HG03442 (cell line): Measurements from ENCODE around the gene CILP.

Experiments used
- ATAC-seq: cut with Tn5 transposase; IDR thresholded peaks from one replicate; pipeline ENCODE4 v1.9.1; 2021; ENCODE audit warnings: mild to moderate bottlenecking, moderate library complexity; ENCODE audit not compliant: unreplicated experiment

CILP gene

GRCh38 chr15:65223996-65224395 lies 12.7 kb upstream of the CILP start:
- ATAC-seq = no peak

- no peak for ATAC-seq
These were observed 11.6 kb upstream of the CILP start for GRCh38 chr15:65222891-65223290.

GRCh38 chr15:65221697-65222096 lies 10.4 kb upstream of the CILP start:
- no peak for ATAC-seq

GRCh38 chr15:65219137-65219536 lies 7.9 kb upstream of the CILP start:
- no peak for ATAC-seq

GRCh38 chr15:65217526-65218482 lies 6.5 kb upstream of the CILP start:
- ATAC-seq = no peak

DNA sequence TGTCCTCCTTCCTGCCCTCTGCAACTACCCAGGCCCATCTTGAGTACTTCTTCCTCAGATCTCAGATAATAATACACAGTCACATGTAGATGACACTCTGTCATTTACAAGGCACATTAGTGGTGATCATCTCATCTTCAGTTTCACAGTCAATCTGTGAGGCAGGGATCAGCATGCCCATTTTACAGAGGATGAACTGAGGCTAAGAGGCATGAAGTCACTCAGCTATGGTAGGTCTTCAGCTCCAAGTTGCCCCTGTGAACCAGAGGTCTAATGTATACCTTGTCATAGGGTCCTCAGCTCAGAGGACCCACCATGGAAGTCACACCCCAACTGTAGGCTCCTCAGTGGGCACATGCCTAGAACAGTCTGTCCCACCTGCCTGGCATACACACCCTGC lies 4.2 kb upstream of the CILP start:
- ATAC-seq = no peak

- ATAC-seq = no peak
These were observed 2.7 kb upstream of the CILP start for GRCh38 chr15:65214010-65214409.

GRCh38 chr15:65213241-65213640 lies 2.0 kb upstream of the CILP start:
- ATAC-seq = no peak

- no peak for ATAC-seq
These were observed 824 bp upstream of the CILP start for GRCh38 chr15:65212097-65212496.

DNA sequence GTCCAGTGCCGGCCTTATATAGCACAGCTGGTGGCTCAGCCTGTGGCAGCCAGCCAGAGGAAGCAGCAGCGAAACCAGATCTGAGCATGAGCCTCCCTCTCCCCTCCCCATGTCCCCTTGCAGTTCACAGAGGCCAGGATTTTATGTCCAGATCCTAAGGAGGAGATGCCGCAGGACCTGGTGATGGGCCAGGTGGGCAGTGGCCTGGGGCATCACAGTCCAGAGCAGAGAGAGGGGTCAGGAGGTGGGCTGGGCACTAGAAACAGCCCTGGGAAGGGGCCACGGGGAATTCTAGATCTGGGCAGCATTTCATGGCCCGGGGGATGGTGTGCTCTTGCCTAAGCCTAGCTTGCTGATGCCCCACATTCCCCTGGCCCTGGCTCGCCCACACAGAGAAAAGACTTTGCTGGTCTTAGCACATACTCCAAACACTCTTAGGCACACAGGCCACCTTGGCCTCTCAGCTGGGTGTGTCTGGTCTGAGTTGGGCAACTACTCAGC lies 259 bp upstream of the CILP start:
- no peak for ATAC-seq

- ATAC-seq = no peak
These were observed 1.3 kb downstream of the CILP start for GRCh38 chr15:65209701-65210643.

GRCh38 chr15:65208647-65209046 lies 2.6 kb downstream of the CILP start:
- ATAC-seq = no peak

DNA sequence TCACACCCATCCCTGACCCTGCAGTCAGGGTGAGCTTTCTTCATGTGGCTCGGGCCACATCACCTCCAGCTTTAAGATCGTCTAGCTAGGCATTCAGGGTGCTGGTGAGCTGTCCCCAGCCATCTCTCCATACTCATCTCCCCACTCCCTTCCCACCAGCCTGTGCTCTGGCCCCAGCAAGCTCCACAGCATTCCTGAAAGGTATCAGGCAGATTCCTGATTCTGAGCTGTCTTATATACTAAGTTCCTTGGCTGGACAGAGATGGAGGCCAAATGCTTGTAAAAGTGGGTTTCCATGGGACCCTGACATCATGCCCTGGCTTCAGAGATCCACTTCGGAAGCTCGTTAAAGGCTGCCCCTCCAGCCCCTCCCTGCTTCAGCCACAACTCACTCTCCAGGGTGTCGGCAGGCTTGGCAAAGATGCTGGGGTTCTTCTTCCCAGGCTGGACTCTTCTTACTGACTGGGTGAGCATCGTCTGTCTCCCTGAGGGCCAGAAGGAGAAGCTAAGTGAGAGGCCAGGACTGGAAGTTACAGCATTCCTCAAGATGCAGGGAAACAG lies 3.9 kb downstream of the CILP start:
- no peak for ATAC-seq

GRCh38 chr15:65206750-65207149 lies 4.5 kb downstream of the CILP start:
- no peak for ATAC-seq

- no peak for ATAC-seq
These were observed 6.2 kb downstream of the CILP start for GRCh38 chr15:65204931-65205660.

DNA sequence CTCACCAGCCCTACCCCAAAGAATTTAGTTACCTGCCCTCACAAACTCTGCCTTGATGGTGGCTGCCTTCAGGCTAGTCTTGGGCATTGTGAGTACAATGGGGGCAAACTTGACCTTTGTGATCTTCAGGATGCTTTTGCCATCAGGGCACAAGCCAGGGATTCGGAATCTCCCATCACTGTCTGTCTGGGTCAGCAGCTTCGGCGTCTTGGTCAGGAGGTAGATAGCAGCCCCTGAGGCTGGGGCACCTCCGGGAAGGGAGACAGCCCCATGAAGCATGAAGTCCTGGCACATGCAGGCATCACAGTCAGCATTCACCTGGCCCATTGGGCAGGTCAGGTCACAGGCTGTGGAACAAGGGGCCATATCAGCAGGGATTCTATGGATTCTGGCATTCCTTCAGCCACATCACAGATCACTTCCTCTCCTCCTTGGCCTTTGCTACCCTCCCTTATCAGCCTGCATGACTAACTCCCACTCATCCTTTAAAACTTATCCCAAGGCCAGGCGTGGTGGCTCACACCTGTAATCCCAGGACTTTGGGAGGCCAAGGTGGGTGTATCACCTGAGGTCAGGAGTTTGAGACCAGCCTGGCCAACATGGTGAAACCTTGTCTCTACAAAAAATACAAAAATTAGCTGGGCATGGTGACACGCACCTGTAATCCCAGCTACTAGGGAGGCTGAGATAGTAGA lies 6.9 kb downstream of the CILP start:
- ATAC-seq = no peak

DNA sequence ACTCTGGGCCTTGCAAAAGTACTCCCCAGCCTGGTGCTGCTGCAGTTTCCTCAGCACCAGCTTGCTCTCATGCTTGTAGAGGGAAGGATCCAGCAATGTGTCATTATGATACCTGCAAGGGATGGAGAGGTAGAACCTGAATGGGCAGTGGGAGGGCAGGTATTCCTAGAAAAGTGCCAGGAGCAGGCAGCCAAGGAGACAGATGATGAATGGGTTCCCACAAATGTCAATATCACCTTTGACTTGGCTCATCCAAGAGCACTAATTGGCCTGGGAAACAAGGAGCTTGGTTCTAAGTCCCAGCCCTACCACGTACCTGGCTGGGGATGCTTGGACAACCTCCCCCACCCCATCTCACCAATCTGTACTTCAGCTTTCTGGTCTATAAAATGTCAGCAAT lies 9.4 kb downstream of the CILP start:
- no peak for ATAC-seq

- ATAC-seq = no peak
These were observed 12.7 kb downstream of the CILP start for GRCh38 chr15:65198571-65198970.

DNA sequence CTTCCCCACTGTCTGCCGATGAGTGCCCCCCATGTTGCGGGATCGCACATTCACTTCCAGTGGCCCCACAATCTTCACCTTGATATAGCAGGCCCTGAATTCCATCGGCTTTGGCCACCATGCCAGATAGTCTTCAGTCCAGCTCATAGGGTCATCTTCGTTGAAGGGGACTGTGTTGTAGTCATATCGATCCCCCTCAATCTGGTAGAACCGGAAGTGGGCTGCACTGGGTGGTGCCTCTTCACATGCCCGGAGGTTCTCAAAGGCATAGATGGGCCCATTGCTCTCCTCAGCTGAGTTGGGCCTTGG lies 14.0 kb downstream of the CILP start:
- no peak for ATAC-seq
